Endometrial microvascular endothelial cells (primary cell): ENCODE results near the gene PTPRG. TPM values are rescaled to one million over a fixed set of nuclear protein-coding genes. Genes with fewer than 3 reads are reported as not detected.

ENCODE experiments used
- in situ Hi-C: cut with HindIII; loops from 2 replicates; pipeline ENCODE4 v1.10.0; 2017; ENCODE audit warnings: low sequenced_read_pairs, low pct_unique_long_range_greater_than_20kb; ENCODE audit errors: inconsistent ontology term
- total RNA-seq: library from RNA; depleted of rRNA; stranded (reverse); fragments of >200 nt; gene quantifications from one replicate; pipeline ENCODE4 v1.2.3, GENCODE V29; 2015; ENCODE audit errors: inconsistent ontology term

PTPRG gene
- total RNA-seq, 1 donor from 2014 or later: 13.1 TPM

DNA sequence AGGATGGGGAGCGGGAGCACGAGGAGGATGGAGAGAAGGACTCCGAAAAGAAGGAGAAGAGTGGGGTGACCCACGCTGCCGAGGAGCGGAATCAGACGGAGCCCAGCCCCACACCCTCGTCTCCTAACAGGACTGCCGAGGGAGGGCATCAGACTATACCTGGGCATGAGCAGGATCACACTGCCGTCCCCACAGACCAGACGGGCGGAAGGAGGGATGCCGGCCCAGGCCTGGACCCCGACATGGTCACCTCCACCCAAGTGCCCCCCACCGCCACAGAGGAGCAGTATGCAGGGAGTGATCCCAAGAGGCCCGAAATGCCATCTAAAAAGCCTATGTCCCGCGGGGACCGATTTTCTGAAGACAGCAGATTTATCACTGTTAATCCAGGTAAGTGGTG lies 642.2 kb downstream of the PTPRG start:
- in situ Hi-C loops: no loop called here

DNA sequence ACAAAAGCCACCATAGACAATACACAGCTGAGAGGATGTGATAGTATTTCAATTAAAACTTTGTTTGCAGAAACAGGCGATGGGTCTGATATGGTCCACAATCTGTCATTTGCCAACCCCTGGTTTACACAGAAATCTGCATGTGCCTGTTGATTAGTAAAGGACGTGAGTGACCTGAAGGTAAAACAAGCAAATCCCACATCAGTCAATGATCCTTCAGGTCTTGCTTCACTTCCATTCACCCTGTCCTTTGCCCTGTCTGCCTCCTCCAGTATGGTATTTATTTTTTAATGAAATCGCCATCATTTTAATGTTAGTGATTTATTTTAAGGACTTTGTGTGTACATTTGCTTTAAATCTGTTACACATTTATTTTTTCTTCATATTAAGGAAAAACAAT lies 645.8 kb downstream of the PTPRG start:
- in situ Hi-C loops: no loop called here

DNA sequence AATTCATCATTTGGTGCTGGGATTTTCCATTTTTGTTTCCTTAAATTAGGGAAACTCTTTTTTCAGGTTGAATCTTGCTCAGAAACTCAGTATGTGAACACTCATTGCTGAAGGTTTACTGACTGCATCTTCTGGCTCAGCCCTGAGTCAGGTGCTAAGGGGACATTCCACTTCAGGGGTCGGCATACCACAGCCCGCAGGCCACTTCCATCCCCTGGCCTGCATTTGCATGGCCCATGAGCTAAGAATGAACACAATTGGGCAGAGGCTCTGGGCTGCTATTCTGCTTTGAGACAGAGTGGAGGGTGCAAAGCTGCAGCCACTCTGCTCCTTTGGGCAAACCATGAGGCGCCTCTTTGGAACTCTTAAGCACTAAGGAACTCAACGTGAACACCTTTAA lies 647.0 kb downstream of the PTPRG start:
- in situ Hi-C loops: no loop called here

DNA sequence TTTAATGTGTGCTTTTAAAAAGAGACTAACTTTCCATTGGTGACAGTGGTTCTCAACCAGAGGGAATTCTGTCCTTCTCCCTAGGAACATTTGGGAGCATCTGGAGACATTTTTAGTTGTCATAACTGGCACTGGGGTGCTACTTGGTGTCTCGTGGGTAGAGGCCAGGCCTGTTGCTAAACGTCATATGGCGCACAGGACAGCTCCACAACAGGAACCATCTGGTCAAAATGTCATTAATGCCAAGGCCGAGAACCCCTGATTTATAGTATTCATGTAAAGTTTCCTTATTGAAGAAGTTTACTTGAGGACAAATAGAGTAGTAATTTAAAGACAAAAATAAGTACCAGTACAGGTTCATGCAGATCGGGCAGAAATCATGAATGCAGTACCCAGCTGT lies 647.7 kb downstream of the PTPRG start:
- in situ Hi-C loops: no loop called here

DNA sequence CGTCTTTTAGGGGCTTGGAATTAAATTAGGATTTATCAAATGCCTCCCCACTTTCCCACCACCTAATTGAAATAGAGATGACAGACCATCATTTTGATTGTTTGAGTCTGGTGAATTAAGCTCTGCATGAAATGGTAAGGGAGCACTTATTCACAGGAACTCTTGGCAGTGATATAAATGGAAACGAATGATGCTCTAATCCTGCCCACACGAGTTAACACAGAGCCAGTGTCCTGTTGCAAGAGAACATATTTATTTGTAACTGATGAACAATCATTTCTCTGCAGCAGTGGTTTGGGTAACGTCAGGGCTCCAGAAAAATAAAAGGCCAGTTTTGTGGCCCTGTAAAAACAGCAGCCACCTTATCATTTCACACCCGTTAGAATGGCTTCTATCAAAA lies 648.6 kb downstream of the PTPRG start:
- in situ Hi-C loops: no loop called here

DNA sequence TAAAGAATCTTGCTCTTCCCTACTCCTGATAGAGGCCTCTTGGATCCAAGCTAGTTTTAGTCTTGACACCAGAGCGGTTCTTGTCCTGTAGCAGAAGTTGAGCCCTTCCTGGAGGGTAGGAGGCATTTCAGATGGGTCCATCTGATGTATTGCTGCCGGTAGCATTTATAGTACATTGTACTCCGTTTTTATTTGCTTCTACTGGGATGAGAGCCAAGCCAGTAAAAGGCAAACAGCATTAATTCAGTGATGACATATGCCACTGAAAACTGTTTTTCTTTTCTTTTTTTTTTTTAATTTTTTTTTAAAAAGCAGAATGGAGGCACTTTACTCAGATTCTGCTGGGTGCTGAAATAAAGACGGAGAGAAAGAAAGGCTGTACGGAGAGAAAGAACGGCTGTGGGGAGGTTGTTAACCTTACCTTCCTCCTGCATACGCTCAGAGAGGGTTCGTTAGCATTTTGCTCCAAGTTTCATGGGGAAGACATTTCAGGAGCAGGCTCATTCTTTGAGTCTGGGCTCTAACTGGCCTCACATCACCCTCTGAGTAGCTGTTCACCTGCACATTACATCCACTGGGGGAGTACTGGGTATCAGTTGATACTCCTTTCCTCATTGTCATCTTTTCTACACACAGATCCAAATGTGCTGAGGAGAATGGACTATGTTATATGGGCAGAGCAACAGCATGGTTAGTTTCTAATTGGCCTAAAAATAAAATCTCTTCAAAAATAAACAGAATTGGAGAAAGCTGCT lies 650.5 kb downstream of the PTPRG start:
- in situ Hi-C loops: no loop called here

DNA sequence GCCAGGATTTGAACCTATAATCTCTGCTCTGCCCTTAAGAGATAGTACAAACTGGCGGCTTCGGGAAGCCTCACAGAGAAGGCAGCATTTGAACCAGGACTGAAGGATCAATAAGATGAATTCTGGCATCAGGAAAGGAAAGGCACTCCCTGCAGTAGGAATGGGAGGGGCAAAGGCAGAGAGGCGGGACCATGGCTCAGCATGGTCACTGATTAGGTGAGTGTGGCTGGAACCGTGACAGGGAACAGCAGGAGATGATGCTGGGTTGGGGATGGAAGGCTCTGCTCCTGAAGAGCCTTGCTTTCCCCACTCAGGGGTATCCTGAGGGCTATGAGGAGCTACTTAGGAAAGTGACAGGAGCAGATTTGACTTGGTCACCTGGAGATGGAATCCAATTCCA lies 653.5 kb downstream of the PTPRG start:
- in situ Hi-C loops: no loop called here

DNA sequence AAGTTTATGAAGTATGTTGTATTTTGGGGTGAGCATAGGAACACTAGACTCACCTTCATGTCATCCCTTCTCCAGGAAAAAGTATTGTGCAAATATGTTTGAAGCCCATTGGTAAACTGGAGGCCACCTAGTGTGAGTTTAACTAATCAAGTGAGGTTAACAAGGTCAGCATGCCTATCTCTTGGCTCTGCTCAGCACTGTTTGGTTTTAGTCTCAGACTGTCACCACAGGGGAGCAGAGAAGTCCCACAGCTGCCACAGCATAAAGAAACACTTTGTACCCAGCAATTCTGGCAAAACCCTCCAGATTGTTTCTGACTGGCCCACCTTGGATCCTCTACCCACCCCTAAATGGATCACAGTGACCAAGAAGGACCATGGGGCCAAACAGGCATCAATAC lies 659.2 kb downstream of the PTPRG start:
- in situ Hi-C loops: no loop called here

DNA sequence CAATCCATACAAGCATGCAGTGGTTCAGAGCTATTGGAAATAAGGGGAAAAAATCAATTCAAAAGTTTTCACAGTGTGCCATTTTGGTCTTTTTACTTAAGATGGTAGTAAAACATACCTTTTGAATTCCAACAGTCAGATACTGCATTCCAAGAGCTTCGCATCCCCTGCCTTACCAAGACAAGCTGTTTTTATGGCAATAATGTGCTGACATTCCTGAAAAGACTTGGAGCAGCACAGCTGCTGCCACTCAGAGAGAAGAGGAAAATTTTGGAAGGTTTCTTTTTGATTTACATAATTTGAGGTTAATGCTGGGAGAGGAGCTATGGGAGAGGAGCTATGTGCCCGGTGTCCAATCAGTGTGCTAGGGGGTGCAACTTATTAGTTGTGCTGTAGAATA lies 663.7 kb downstream of the PTPRG start:
- in situ Hi-C loops: no loop called here

DNA sequence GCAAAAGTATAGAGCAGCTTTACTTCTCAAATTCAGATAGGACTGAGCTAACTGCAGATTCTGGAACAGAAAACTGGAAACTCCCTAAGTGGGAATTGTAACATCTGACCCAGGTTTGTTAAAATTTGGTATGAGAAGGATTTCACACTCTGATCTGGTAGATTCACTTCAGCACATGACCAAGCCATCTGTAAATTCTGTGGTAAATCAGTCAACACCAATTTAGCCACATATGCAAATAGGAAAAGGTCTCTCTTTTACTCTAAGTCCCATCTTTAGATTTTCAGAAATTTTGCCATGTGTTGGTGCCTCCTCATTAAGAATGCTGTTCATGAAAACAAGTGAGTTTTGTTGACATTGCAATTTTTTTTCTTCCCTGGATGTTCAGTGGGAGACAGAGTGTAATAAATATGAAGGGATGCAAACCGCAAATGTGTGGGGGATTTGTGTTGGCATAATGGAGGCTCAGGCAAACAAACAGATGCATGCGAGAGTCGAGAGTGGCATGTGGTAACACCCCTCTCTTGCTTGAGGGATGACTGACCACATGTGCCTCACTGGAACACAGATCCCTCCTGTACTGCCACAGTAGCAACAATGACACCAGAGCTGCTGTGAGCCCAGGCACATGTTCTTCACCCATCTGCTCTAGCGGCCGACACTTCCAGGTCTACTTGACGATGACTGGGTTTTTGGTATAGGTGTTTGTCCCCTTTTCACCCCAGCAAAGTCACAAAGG lies 665.4 kb downstream of the PTPRG start:
- in situ Hi-C loops: no loop called here

DNA sequence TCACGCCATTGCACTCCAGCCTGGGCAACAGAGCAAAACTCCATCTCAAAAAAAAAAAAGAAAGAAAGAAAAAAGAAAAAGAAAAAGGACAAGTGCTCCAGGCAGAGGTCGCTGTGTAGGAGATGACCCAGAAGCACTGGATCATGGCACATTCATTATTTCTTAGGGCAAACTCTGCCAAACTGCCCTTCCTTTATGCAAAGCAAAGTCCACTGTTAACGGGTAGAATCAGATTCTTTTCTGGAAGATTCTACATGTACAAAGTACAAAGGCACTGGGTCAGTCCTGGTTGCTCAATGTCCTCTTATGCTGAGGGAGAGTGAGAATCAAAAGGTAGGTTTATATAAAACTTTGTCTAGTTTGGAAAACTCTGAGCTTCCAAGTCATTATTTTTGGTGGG lies 667.1 kb downstream of the PTPRG start:
- in situ Hi-C loops: no loop called here

DNA sequence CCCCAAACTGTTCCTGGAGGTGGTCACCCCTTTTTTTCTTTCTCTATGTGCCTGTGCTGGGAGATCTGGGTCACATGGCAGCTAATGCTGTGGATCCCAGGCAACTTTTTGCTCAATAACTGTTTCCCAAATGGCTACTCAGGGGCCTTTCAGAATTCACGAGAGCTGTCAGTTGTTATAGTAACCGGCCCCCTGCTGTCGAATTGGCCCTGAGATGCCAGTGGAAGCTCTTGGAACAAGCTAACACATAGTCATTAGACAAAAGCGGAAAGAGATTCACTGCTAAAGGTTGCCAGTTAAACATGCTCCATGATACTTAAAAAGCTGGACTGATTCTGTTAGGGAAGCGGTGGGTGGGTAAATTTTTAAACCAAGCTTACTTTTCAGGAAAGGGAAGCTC lies 667.8 kb downstream of the PTPRG start:
- in situ Hi-C loops: no loop called here

DNA sequence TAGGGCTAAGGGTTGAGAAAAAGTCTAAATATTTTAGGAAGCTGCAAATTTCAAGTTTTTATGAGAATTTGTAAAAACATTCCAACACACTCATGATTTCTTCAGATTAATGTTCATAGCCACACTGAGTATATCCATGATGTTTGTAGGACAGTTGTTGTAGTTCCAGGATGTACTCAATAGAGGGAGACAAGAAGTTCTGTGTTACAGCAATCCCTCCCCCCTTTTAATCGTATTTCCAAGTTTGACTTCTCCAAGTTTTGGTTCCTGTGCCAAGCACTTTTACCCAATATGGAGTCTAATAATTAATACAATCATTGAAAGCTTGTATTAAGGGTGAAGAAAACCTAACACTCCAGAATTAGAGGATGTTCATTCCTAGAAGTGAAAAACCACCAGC lies 668.5 kb downstream of the PTPRG start:
- in situ Hi-C loops: no loop called here

DNA sequence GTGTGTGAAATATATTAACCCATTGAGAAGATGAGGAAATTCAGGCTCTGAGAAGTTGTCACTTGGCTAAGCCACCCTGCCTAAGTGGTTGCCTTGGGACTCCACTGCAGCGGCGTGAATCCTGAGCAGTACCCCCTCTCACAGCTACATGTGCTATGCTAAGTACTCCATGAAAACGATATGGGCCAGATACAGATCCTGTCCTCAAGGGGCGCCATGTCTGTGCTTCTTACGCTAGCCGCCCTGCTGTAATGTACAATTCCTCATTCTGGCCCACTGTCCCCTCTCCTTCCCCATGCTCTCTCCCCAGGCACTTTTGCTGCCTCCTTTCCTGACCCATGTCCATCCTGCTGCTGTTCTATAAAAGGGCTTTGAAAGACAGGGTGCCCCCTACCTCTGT lies 671.7 kb downstream of the PTPRG start:
- in situ Hi-C loops: no loop called here

DNA sequence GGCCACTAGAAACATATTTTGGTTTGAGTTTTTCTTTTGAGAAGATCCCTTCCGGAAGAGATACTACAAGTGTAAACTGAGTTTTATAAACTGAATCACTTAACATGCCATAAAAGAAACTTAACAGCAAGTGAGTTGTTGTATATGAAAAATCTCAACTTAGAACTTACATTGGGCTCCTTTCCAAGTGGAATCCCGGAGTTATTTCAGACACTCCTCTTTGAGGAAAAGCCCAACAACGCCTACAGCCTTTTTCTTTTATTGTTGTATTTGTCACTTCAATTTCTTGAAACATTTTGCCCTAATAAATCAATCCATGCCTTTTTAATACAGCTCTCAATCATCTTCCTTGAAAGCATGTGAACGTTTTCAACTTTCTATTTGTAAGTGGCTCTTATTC lies 674.6 kb downstream of the PTPRG start:
- in situ Hi-C loops: no loop called here

DNA sequence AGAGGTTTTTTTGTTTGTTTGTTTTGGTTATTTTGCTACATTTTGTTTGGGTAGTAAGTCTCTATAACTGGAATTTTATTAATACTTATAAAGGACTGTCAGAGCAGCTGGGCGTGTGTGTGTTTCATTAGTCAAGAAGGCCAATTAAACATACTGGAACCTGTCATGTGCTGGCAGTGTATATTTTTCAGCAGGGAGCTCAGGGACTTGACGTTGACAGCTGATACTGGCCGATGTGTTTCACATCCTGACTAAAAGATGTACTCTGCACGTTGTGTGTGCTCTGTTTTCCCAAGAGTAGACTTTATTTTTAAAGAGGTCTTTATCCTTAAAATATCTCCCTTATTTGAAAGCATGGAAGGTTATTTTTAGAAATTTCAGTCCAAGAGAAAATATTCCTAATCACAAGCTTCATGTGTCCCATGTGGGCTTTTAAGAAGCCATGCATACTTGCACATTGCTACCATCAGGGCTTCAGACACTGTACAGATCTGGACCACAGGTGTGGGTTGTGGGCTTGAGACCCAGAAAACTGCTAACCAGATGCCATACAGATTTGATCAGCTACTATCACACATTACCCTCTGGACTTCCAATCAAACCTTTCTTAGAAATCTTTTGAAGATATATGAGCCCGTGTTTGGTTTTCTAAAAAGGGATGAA lies 676.0 kb downstream of the PTPRG start:
- in situ Hi-C loops: no loop called here

DNA sequence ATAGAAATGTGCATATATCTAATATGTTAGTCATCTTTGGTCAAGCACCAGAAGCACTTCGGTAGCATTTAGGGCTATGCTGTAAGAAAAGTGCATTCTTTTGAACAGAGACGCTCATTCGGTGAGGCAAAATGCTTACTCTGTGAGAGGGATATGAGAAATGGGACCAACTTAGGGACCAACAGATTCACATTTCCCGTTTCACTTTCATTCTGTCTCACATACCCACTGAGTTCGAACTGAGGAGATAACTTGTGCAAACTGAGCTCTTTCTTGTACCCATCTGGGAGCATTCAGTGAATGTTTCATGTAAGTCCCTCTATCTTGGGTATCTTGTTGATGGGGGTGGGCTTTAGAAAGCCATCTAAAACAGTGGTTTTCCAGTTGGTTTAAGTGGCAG lies 676.6 kb downstream of the PTPRG start:
- in situ Hi-C loops: no loop called here

DNA sequence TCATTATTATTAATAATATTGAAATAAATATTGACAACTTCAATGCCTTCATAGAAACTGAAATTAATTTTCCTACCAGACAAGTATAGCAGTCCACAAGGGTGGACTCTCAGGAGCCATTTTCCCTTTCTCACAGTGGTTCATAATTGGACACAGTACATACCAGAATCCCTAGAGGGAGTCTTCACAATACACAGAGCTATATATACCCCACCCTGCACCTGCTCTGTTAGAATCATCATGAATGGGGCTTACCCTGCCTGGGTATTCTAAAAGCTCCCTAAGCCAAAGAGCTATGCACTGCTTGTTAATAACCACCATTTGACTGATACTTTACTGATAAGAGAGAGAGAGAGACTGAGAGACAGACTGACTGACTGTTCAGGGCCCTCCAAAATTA lies 677.1 kb downstream of the PTPRG start:
- in situ Hi-C loops: no loop called here

DNA sequence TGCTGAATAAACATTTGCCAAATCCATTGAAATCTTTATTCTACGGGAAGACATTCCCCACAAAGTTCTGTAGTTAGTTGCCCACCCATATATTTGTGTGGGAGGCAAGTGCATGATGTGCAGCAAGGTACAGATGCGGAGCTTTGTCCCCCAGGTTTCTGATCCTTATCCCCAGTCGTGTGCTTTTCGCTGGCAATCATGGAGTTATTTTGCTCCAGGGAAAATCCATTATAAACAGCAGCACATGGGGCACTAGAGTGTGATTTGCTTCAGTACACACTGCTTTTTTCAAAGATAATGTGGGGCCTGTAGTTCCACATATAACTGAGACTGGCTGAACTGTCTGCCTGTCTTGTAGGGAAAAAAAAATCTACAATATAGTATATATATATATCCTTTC lies 679.9 kb downstream of the PTPRG start:
- in situ Hi-C loops: no loop called here

DNA sequence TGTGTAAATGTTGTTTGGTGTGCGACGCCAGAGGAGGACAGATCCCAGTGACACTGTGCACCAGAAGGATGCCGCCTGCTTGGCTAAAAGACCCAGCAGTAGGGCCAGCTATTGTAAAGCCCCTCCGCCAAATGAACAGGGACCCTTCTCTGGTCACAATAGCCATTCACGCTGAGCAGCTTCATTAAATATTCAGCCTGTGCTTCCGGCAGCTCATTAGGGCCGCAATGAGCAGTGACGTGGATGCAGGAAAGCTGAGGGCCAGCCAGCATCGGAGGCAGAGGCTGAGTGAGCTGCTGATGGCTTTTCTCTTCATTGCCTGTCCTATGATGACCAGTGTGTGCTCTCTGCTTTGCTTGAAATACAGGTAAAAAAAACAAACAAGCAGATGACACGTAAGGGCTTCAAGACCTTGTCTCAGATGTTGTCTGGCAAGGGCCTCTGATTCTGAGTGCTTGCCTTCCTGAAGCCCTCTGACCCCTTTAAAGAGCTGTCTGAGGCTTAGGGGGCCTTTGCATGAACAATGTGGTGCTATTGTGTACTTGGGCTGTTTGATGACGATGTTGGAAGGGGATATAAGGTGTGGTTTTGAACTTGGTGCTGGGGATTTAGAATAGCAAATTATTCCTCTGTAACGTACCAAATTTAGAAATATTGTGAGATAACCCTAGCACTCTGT lies 681.6 kb downstream of the PTPRG start:
- in situ Hi-C loops: no loop called here
